NCI-H1930 (cell line): ENCODE data around the gene VASH2.
"Not testable (repeated sequence)": the region's sequence is repeated elsewhere in the genome, so short reads cannot be mapped to it uniquely, and the experiment has no call there.

Experiments
- DNase-seq, 2 experiments: peaks; one replicate each; lab custom pipeline; 2025; lab: John Stamatoyannopoulos, UW

VASH2 gene

DNA sequence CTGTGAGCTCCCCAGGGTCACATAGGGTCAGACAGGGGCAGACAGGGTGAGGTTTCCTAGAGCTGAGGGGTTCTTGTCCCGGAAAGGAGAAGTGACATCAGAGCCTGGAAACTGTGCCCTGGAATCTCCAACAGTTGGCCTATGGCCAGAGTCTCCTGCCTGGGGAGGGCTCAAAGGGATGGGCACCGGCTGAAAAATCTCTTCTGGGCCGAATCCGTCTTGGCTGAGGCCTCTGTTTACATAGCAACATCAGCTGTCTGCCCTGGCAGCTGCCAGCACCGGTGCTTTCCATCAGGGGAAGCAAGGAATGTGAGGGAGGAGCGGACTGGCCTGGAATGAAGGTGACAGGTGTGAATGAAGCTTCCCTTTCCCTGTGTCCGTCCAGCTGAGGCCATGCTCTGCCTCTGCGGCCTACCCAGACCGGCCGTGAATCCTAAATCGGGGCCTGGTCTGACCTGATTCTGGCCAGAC, 30.7 kb downstream of the VASH2 start:
- no peak for DNase-seq

- DNase-seq, result no peak
Measured at GRCh38 chr1:212981571-212982328, 31.4 kb downstream of the VASH2 start.

GRCh38 chr1:212982430-212983152, 32.2 kb downstream of the VASH2 start:
- no peak for DNase-seq

DNA sequence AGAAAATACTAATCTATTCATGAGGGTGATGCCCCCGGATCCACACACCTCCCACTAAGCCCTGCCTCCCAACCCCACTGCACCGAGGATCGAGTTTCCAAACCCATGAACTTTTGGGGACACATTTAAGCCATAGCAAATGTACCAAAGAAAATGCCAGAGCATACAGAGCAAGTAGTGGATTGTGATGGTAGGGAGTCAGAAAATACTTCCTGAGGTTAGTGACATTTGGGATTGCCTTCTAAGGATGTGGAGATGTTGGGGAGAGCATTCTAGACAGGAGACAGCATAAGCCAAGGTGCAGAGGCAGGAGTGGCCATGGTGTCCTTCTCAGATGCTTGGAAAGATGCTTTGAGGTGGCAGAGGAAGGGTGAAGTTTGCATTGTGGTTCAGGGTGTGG, 33.1 kb downstream of the VASH2 start:
- DNase-seq, result no peak

DNA sequence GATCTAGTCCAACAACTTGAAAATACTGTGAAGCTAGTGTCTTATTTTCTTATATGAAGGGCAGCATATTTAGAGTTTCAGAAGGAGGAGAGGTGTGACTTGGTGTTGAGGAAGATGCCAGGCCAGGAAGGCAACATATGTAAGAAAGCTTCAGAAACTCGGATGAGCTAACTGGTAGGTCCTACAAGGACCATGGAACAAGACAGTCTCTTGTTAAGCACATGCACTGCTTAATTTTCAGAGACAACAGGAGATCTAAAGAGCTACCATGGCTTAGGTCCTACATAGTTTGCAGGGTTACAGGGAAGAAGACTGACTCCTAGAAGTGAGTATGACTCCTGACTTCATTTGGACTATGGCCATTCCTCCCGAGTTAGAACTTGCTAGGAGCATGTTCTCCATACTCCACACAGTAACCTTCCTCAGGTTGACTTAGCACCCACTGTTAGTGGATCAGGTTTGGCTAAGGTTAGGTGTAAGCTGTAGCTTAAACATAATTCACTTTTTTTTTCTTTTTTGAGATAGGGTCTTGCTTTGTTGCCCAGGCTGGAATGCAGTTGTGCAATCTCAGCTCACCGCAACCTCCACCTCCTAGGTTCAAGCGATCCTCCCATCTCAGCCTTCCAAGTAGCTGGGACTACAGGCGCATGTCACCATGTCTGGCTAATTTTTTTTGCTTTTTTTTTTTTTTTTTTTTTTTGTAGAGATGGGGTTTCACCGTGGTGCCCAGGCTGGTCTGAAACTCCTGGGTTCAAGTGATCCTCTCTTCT, 34.4 kb downstream of the VASH2 start:
- no peak for DNase-seq

GRCh38 chr1:212986551-212986950, 36.2 kb downstream of the VASH2 start:
- no peak for DNase-seq

DNA sequence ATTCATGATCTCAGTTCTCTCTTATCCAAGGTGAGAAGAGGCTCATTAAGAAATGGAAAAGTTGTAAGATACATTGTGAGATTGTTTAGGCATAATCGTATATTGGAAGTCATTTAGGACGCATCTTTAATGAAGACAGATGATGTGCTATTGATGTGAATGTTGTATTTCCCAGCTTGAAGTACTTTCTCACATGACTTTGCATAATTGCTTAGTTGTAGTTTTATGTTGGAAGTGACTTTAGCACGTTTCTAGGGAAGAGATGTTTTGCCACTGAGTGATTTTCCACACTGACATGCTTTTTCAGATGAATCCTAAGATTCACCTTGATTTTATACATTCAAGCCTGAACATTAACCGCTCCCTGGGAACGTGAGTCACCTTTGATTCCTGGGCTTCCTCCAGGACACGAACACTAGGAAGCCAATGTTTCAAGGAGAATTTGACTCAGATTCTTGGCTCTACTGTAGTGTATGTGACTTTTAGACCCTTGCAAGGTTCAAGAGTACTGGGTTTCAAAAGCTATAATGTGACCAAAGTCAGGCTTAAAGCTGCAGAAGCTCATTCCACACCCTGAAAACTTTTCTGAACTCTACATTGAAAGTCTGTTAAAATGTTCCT, 37.5 kb downstream of the VASH2 start:
- DNase-seq, result no peak

- DNase-seq, result no peak
Measured at GRCh38 chr1:212990276-212990675, 39.9 kb downstream of the VASH2 start.

DNA sequence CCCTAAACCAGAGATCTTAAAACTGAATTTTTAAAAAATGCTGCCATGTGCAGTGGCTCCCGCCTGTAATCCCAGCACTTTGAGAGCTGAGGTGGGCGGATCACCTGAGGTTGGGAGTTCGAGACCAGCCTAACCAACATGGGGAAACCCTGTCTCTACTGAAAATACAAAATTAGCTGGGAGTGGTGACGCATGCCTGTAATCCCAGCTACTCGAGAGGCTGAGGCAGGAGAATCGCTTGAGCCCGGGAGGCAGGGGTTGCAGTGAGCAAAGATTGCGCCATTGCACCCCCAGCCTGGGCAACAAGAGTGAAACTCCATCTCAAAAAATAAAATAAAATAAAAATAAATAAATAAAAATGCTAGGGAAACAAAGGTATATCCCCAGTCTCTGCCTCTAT, 43.6 kb downstream of the VASH2 start:
- not testable (repeated sequence) for DNase-seq

- no peak for DNase-seq
Measured at GRCh38 chr1:212994926-212995325, 44.6 kb downstream of the VASH2 start.

DNA sequence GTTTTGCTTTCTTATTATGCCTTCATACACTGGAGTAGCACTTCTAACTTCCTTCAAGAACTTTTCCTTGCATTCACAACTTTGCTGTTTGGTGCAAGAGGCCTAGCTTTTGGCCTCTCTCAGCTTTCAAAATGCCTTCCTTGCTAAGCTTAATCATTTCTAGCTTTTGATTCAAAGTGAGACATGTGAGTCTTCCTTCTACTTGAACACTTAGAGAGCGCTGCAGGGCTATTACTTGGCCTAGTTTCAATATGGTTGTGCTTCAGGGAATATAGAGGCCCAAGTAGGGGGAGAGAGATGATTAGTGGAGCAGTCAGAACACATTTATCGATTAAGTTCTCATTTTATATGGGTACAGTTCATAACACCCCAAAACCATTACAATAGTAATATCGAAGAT, 52.9 kb downstream of the VASH2 start:
- no peak for DNase-seq

- DNase-seq, result no peak
Measured at GRCh38 chr1:213008564-213008963, 58.2 kb downstream of the VASH2 start.

DNA sequence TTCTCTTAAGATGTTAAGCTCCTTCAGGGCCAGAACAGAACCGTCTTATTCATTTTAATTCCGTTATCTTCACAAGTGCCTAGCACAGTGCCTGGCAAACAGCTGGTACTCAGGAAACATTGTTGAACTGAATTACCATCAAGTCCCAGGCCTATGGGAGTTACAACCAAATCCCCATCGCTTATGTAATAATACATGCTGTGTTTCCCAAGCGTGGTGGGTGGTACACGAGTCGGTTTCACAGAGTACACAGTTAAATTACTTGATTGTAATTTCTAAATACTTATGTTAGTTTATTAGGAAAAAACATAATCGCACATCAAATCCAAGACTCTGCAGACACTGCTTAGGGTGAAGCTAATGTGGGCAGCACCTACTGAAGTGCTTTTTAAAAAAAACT, 64.3 kb downstream of the VASH2 start:
- DNase-seq, result no peak

DNA sequence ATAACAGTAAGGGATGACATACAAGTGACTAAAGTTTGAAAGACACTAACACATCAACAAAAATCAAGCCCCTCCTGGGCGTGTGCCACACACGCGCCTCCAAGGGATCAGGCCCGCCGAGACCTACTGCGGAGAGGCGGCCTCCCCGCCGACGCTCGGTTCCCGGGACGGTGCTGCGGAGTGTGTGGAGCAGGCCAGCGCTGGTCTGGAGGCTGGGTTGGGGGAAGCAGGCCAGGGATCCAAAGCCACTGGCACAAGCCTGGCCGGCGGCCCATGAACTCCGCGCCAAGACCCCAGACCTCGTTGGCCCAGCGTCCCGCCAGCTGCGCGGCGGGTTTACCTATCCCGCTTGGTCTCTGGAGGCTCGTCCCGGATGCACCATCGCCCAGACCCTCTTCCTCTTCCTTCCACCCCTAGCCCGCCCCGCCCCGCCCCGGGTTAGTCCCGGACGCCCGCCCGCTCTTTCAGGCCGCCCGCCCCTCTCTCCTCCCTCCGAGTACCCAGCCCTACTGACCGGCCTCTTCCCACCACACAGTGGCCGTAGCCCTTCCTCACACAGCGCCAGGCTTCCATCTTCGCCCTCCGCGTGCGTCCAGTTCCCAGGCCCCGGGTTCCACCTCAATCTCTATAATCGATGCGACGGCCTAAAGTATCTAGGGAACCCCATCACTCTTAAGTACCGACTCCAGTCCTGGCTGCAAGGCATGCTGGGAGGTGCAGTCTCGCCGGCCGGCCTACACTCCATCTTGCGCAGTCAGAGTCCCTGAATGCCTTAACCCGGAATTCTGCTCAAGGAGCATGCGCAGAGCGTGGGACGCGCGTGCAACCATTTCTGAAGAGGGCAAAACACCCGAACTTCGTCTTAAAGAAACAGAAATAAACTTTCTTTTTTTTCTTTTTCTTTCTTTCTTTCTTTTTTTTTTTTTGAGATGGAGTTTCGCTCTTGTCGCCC, 65.0 kb downstream of the VASH2 start, which contains the start of gene ANGEL2:
TSS of gene ANGEL2 (minus strand) at position 769 of the 952 bp plus-strand sequence. CDS start at position 573, 196 bp downstream.
- peak; percentile 94 to 96 for DNase-seq

GRCh38 chr1:213017447-213018273, 67.3 kb downstream of the VASH2 start:
- DNase-seq, result no peak

DNA sequence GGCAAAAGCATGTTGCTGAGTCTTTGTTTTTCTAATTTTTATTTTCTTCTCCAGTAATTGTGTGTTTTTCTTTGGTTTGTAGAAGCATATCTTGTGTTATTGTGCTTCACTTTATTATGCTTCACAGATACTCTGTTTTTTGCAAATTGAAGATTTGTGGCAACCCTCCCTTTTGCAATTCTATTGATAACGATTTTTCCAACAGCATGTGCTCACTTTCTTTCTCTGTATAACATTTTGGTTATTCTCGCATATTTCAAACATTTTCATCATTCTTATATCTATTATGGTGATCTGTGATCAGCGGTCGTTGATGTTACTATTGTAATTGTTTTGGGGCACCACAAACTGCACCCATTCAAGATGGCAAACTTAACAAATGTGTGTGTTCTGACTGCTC, 69.1 kb downstream of the VASH2 start:
- DNase-seq, result no peak

DNA sequence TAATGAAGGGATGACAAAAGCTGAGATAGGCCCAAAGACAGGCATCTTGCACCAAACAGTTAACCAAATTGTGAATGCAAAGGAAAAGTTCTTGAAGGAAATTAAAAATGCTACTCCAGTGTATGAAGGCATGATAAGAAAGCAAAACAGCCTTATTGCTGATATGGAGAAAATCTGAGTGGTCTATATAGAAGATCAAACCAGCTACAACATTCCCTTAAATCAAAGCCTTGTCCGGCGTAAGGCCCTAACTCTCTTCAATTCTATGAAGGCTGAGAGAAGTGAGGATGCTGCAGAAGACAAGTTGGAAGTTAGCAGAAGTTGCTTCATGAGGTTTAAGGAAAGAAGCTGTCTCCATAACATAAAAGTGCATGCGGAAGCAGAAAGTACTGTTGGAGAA, 69.7 kb downstream of the VASH2 start:
- DNase-seq, result no peak

DNA sequence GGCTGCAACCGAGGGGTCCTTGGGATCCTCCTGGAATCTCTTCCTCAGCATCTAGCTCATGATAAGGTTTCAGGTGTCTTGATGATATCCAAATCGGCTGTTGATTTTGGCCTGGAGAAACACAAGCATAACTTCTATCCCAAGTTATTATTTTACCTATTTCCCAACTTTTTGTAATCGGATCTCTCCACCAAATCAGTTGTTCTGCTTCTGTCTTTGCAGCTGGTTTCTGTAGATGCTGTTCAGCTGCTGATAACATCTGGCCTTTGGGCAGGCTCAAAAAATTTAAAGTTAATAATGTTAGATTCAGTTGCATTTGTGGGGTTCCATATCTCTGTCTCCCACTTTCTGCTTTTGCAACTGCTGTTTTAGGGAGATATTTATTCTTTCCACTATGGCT, 76.7 kb downstream of the VASH2 start:
- not testable (repeated sequence) for DNase-seq

DNA sequence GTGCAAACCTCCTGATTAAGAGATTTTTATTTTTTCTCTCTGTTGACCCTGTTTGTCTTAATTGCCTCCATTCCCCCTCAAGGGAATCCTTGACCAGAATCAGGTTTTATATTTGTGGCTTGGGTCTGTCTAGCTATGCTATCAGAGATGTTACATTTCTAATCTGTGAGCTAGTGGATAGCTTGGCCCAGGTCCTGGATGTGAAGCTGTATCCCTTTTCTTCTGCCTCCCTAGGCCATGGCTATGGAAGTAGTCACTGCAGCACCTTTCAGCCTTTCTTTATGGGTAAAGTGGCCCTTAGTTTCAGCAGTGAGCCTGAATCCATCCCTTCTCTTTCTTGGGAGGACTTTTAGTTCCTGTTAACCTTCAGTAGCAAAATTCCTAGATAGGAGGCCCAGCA, 82.3 kb downstream of the VASH2 start:
- DNase-seq, result no peak

DNA sequence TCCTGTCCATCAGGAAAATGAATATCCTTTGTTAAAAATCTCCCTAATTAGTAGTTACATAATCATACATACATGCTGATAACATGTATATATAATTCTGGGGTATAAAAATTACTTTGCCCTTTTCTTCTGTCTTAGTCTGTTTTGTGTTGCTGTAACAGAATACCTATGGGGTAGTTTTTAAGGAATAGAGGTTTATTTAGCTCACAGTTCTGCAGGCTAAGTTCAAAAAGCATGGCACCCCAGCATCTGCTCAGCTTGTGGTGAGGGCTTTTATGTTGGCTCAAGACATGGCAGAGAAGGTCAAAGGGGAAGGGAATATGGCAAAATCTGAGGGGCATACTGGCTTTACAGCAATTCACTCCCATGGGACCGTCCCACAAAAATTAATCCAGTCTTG, 84.4 kb downstream of the VASH2 start:
- DNase-seq, result no peak
